Immature natural killer cell (primary cell): ENCODE results near the gene SP6. TPM values are rescaled to one million over a fixed set of nuclear protein-coding genes. Genes with fewer than 3 reads are reported as not detected.

ENCODE experiments used
- DNase-seq, 3 donors: peaks; one replicate each; pipeline ENCODE4 v3.0.0; 2022; ENCODE audit warnings: mixed read lengths in 1 of 3
- H3K27ac Mint-ChIP-seq, 6 donors: one replicate each; pipeline ENCODE4 v1.8.0; 2020; ENCODE audit warnings: mixed read lengths in 6 of 6, mild to moderate bottlenecking in 5 of 6, inconsistent platforms in 4 of 6, moderate library complexity in 3 of 6
- H3K27me3 Mint-ChIP-seq, 3 donors: one replicate each; pipeline ENCODE4 v1.8.0; 2020 to 2021; ENCODE audit warnings: low read depth in 3 of 3, mild to moderate bottlenecking in 3 of 3, mixed read lengths in 3 of 3, moderate library complexity in 3 of 3, inconsistent platforms in 1 of 3
- H3K36me3 Mint-ChIP-seq, 3 donors: one replicate each; pipeline ENCODE4 v1.8.0; 2020; ENCODE audit warnings: mixed read lengths in 3 of 3, inconsistent platforms in 2 of 3, mild to moderate bottlenecking in 2 of 3
- H3K4me1 Mint-ChIP-seq, 2 donors: one replicate each; pipeline ENCODE4 v1.8.0; 2020; ENCODE audit warnings: inconsistent platforms in 2 of 2, mild to moderate bottlenecking in 2 of 2, mixed read lengths in 2 of 2, moderate library complexity in 1 of 2
- H3K4me3 Mint-ChIP-seq, 5 donors: one replicate each; pipeline ENCODE4 v1.8.0; 2020; ENCODE audit warnings: mild to moderate bottlenecking in 5 of 5, mixed read lengths in 5 of 5, inconsistent platforms in 3 of 5, moderate library complexity in 3 of 5
- H3K9me3 Mint-ChIP-seq, 6 donors: one replicate each; pipeline ENCODE4 v1.8.0; 2020; ENCODE audit warnings: mild to moderate bottlenecking in 6 of 6, mixed read lengths in 6 of 6, inconsistent platforms in 4 of 6, moderate library complexity in 3 of 6
- polyA plus RNA-seq, 3 donors: library from polyadenylated mRNA; unstranded; fragments of 300-500 nt; fragmentation: Illumina TruSeq; gene quantifications; one replicate each; pipeline ENCODE4 v1.2.3, GENCODE V29; 2021

The SP6 gene
- polyA plus RNA-seq, 3 donors from 2014 or later: not detected

GRCh38 chr17:47856830-47857229 lies 5.9 kb upstream of the SP6 start:
- Mint-ChIP-seq H3K27ac (no peak overlapping the region), H3K36me3 (no peaks in the 10 kb centered on the region), H3K4me1 (peaks cover 6 to 7% of the 10 kb centered on the region in 2 donors), H3K9me3 (no peaks in the 10 kb centered on the region), H3K4me3 (no peak overlapping the region), H3K27me3 (peaks cover 20 to 43% (median 31%) of the 10 kb centered on the region in 3 donors)
- DNase-seq: no peak

GRCh38 chr17:47855737-47856136 lies 4.8 kb upstream of the SP6 start:
- Mint-ChIP-seq H3K4me3 (no peak overlapping the region), H3K36me3 (no peaks in the 10 kb centered on the region), H3K9me3 (no peaks in the 10 kb centered on the region), H3K27ac (no peak overlapping the region), H3K4me1 (peaks cover 6 to 8% of the 10 kb centered on the region in 2 donors), H3K27me3 (peaks cover 20 to 43% (median 32%) of the 10 kb centered on the region in 3 donors)
- DNase-seq: no peak

- Mint-ChIP-seq H3K4me3 (no peak overlapping the region), H3K27ac (no peak overlapping the region), H3K4me1 (peaks cover 11 to 15% of the 10 kb centered on the region in 2 donors), H3K27me3 (peaks cover 29 to 42% (median 41%) of the 10 kb centered on the region in 3 donors), H3K36me3 (peaks cover 0 to 3% (median 0%) of the 10 kb centered on the region in 3 donors), H3K9me3 (no peaks in the 10 kb centered on the region)
- DNase-seq: no peak
Measured at GRCh38 chr17:47853616-47854015, 2.7 kb upstream of the SP6 start.

GRCh38 chr17:47852113-47852949 lies 1.4 kb upstream of the SP6 start:
- Mint-ChIP-seq H3K4me3 (peak overlapping the region in 4 of 5 donors; percentile 13 to 36 (median 32)), H3K36me3 (peaks cover 0 to 3% (median 0%) of the 10 kb centered on the region in 3 donors), H3K27me3 (peaks cover 28 to 46% (median 41%) of the 10 kb centered on the region in 3 donors), H3K27ac (no peak overlapping the region), H3K4me1 (peaks cover 11 to 15% of the 10 kb centered on the region in 2 donors), H3K9me3 (no peaks in the 10 kb centered on the region)
- DNase-seq: no peak

- Mint-ChIP-seq H3K36me3 (peaks cover 0 to 3% (median 0%) of the 10 kb centered on the region in 3 donors), H3K4me1 (peaks cover 11 to 15% of the 10 kb centered on the region in 2 donors), H3K27me3 (peaks cover 30 to 42% (median 40%) of the 10 kb centered on the region in 3 donors), H3K4me3 (peak overlapping the region in 3 of 5 donors; percentile 12 to 34 (median 29)), H3K27ac (no peak overlapping the region), H3K9me3 (no peaks in the 10 kb centered on the region)
- DNase-seq: no peak
Measured at GRCh38 chr17:47851764-47852112, 775 bp upstream of the SP6 start.

GRCh38 chr17:47850373-47850691 lies 631 bp downstream of the SP6 start:
- Mint-ChIP-seq H3K27me3 (peaks cover 35 to 42% (median 36%) of the 10 kb centered on the region in 3 donors), H3K4me3 (peak overlapping the region in 4 of 5 donors; percentile 29 to 61 (median 46)), H3K9me3 (no peaks in the 10 kb centered on the region), H3K4me1 (peaks cover 11 to 15% of the 10 kb centered on the region in 2 donors), H3K36me3 (peaks cover 0 to 3% (median 0%) of the 10 kb centered on the region in 3 donors), H3K27ac (no peak overlapping the region)
- no peak for DNase-seq

- Mint-ChIP-seq H3K27me3 (peaks cover 20 to 32% (median 29%) of the 10 kb centered on the region in 3 donors), H3K4me1 (peaks cover 11 to 15% of the 10 kb centered on the region in 2 donors), H3K4me3 (no peak overlapping the region), H3K27ac (no peak overlapping the region), H3K9me3 (no peaks in the 10 kb centered on the region), H3K36me3 (peaks cover 0 to 3% (median 0%) of the 10 kb centered on the region in 3 donors)
- DNase-seq: no peak
Measured at GRCh38 chr17:47848198-47848513, 2.8 kb downstream of the SP6 start.

- Mint-ChIP-seq H3K9me3 (no peaks in the 10 kb centered on the region), H3K4me3 (no peak overlapping the region), H3K4me1 (peaks cover 13 to 20% of the 10 kb centered on the region in 2 donors), H3K36me3 (peaks cover 0 to 3% (median 0%) of the 10 kb centered on the region in 3 donors), H3K27me3 (peaks cover 20 to 29% (median 28%) of the 10 kb centered on the region in 3 donors), H3K27ac (no peak overlapping the region)
- no peak for DNase-seq
Measured at GRCh38 chr17:47847341-47848197, 3.4 kb downstream of the SP6 start.

- no peak for DNase-seq
- Mint-ChIP-seq H3K9me3 (no peaks in the 10 kb centered on the region), H3K4me3 (no peak overlapping the region), H3K36me3 (peaks cover 0 to 3% (median 0%) of the 10 kb centered on the region in 3 donors), H3K27me3 (peaks cover 20 to 23% (median 21%) of the 10 kb centered on the region in 3 donors), H3K4me1 (peaks cover 7 to 20% of the 10 kb centered on the region in 2 donors), H3K27ac (no peak overlapping the region)
Measured at GRCh38 chr17:47846716-47847340, 4.1 kb downstream of the SP6 start.

- DNase-seq: no peak
- Mint-ChIP-seq H3K4me3 (no peak overlapping the region), H3K4me1 (peaks cover 13 to 25% of the 10 kb centered on the region in 2 donors), H3K36me3 (peaks cover 0 to 3% (median 0%) of the 10 kb centered on the region in 3 donors), H3K9me3 (no peaks in the 10 kb centered on the region), H3K27me3 (peaks cover 20 to 23% (median 20%) of the 10 kb centered on the region in 3 donors), H3K27ac (no peak overlapping the region)
Measured at GRCh38 chr17:47845716-47846075, 5.3 kb downstream of the SP6 start.

- Mint-ChIP-seq H3K27ac (no peak overlapping the region), H3K4me3 (no peak overlapping the region)
Measured at GRCh38 chr17:47844814-47845715, 5.9 kb downstream of the SP6 start.

GRCh38 chr17:47844227-47844626 lies 6.7 kb downstream of the SP6 start:
- Mint-ChIP-seq H3K9me3 (no peaks in the 10 kb centered on the region), H3K4me3 (no peak overlapping the region), H3K27me3 (peaks cover 13 to 19% (median 16%) of the 10 kb centered on the region in 3 donors), H3K27ac (no peak overlapping the region), H3K4me1 (peaks cover 17 to 30% of the 10 kb centered on the region in 2 donors), H3K36me3 (peaks cover 0 to 1% (median 0%) of the 10 kb centered on the region in 3 donors)
- DNase-seq: no peak

More at GRCh38 chr17:47844814-47845715, 5.9 kb downstream of the SP6 start:
- peaks cover 0 to 3% (median 0%) of the 10 kb centered on the region in 3 donors for H3K36me3 Mint-ChIP-seq
- no peaks in the 10 kb centered on the region for H3K9me3 Mint-ChIP-seq
- H3K4me1 Mint-ChIP-seq: peaks cover 14 to 25% of the 10 kb centered on the region in 2 donors
- peaks cover 17 to 23% (median 20%) of the 10 kb centered on the region in 3 donors for H3K27me3 Mint-ChIP-seq
- DNase-seq: no peak

GRCh38 chr17:47843391-47843730 lies 7.6 kb downstream of the SP6 start:
- Mint-ChIP-seq H3K36me3 (no peaks in the 10 kb centered on the region), H3K27me3 (peaks cover 9 to 13% (median 11%) of the 10 kb centered on the region in 3 donors), H3K4me3 (no peak overlapping the region), H3K27ac (no peak overlapping the region), H3K4me1 (peaks cover 17 to 30% of the 10 kb centered on the region in 2 donors), H3K9me3 (no peaks in the 10 kb centered on the region)
- no peak for DNase-seq
